GM21786 (cell line): Measurements from ENCODE around the gene HIPK2.

Source experiments
- ATAC-seq: cut with Tn5 transposase; IDR thresholded peaks from one replicate; pipeline ENCODE4 v1.9.1; 2021; ENCODE audit not compliant: unreplicated experiment

The HIPK2 gene

GRCh38 chr7:139777948-139778841 is at the start of gene HIPK2:
TSS of gene HIPK2 (minus strand) at chr7:139777998. CDS start at chr7:139777623, 375 bp downstream.
- ATAC-seq: peak; percentile 59

DNA sequence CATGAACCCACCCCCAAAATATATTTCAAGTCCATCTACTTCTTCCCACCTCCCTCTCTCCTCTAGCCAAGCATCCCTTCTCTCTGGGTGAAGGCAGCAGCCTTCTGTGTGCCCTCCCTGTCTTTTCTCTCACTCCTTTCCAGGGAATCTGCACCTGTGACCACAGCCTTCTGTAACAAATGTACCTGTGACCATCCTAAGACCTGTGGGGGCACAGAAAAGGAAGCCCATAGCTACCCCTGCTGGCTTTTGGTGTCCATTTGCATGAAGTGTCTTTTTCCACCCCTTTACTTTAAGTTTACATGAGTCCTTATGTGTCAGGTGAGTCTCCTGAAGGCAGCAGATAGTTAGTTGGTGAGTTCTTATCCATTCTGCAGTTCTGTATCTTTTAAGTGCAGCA is 49.2 kb upstream of the HIPK2 start:
- no peak for ATAC-seq

DNA sequence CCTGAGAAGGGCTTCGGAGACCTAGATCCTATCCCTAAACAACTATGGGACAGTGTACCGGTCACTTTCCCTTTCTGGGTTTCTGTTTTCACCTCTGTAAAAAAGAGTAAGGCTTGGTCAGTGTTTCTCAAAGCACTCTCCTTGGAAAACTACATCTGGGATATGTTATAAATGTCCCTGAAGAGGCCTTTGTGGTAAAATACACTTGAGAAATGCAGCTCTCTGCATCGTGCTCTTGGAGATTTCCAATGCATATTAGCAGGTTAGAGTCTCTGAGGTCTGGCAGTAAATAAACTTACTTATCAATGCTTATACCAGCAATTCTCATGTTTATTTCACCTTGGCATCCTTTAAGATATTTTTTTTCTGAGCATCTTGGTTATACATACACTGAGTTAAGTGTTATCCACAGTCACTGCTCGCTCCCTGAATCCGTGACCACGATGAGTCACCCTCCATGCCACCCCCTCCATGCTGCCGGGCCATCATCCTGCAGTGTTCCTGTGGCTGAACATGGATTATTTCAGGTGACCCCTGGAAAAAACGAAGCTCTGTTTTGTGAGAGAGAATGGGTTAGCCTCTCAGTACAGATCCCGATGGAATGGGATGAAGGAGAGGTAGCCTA is 48.0 kb upstream of the HIPK2 start:
- no peak for ATAC-seq

DNA sequence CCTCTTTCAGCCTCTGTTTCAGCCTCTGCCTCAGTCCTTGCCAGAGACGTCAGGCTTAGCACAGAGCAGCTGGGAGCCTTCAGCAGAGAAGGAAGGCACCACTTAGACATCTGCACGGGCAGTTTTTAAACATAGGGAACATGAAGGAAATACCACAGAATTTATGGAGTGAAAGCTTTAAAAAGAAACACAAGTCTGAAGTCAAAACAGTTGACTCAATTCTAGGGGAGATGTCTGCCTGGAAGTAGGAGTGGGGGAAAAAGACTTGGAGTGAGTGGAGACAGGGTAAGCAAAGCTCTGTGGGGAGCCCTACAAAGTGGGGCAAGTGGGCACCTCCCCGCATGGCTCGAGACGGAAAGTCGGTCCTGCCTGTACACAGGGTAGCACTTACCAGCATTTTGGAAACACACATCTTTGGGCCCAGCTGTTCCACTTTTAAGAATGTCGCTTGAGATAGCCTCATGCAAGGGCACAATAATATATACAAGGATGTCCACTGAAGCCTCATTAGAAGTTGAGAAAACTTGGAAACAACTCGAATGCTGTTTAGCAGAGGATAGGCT is 46.2 kb upstream of the HIPK2 start:
- no peak for ATAC-seq

- ATAC-seq: no peak
Measured at GRCh38 chr7:139822855-139823254, 45.1 kb upstream of the HIPK2 start.

DNA sequence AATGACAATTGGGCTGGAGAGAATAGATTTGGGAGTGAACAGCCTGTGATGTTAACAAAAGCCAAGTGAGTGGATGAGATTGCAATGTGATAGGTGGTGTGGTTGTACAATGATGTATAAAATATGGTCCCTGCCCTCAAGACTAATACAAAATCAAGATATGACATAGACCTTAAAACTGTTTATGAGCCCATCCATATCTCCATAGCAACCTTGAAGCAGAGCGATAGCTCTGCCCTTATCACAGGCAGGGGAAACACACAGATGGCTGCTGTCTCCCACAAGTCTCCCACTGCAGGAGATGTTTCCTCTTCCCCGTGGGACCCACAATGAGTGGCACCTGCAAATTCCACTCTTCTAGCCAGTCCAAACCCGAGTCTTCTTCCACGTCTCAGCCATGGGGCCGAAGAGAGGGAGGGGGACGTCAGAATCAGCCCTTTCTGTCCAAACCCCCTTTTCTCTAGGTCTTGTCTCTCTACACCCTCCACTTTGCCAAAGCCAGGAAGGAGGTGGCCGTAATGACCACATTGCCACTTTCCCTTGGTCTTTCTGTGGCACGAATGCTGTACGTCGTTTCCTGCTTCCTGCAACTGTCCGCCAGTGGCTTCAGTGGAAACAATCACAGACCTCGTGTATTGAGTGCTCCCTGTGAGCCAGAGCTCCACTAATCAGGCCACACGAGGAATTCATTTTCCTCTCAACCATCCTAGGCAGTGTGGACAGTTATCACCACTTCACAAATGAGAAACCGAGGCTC is 43.7 kb upstream of the HIPK2 start:
- no peak for ATAC-seq

- no peak for ATAC-seq
Measured at GRCh38 chr7:139820089-139820488, 42.3 kb upstream of the HIPK2 start.

- no peak for ATAC-seq
Measured at GRCh38 chr7:139817249-139817648, 39.5 kb upstream of the HIPK2 start.

GRCh38 chr7:139813689-139814088 is 35.9 kb upstream of the HIPK2 start:
- no peak for ATAC-seq

DNA sequence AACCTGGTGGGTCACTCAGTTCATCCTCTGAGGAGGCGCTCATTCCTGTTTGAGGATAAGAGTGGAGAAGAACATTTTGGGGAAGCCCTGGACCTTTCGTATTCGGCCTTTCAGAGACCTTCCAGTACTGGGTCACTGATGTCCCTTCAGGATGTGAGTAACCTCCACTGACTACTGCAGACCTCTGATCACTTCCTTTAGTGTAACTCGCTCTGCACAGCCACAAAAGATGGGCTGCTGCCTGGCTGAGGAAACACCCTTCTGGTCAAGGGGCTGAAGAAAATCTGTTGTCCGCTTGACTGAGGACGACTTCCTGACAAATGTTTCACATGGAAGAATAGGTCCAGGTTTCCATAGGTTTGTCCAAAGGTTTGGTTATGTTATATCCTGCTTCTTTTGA is 35.4 kb upstream of the HIPK2 start:
- no peak for ATAC-seq

DNA sequence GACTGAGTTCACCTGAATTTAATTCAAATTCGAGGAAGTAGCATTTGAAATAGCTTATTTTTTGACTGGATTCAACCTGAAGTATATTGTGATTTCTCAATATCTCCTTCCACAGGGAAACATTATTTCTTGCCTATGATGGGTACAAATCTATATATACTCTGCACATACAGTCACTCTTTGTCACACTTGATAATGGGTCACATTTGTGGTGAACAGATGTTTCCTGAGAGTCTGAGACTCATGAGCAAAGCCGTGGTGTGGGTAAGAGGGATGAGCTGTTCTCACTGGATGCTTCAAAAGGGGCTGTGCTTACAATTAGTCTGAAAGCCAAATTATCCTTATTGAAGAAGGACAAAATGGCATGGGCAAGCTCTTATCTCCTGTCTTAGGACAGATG is 33.3 kb upstream of the HIPK2 start:
- no peak for ATAC-seq

DNA sequence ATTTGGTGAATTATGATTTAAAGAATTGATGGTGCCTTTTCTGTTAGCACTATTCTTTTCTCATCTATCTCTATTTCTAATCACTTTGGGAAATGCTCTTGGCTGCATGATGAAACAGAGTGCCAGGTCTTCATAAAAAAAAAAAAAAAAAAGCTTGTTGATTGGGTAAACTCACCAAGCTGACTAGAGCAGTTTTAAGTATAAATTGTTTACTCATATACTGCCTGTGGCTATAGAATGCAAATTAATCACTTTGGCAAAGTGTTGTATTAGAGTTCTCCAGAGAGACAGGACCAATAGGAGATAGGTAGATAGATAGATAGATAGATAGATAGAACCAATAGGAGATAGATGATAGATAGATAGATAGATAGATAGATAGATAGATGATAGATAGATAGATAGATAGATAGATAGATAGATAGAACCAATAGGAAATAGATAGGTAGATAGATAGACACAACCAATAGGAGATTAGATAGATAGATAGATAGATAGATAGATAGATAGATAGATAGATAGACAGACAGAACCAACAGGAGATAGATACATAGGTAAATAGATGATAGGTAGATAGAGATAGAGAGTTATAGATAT is 31.1 kb upstream of the HIPK2 start:
- no peak for ATAC-seq

- ATAC-seq: no peak
Measured at GRCh38 chr7:139808427-139808826, 30.6 kb upstream of the HIPK2 start.

GRCh38 chr7:139807009-139807408 is 29.2 kb upstream of the HIPK2 start:
- no peak for ATAC-seq

DNA sequence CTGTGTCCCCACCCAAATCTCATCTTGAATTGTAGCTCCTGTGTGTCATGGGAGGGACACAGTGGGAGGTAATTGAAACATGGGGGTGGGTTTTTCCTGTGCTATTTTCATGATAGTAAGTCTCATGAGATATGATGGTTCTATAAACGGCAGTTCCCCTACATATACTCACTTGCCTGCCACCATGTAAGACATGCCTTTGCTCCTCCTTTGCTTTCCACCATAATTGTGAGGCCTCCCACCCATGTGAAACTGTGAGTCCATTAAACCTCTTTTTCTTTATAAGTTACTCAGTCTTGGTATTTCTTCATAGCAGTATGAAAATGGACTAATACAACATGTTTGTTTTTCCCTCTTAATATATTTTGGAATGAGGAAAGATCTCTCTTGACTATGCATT is 26.8 kb upstream of the HIPK2 start:
- ATAC-seq: no peak

- ATAC-seq: no peak
Measured at GRCh38 chr7:139799586-139799985, 21.8 kb upstream of the HIPK2 start.

DNA sequence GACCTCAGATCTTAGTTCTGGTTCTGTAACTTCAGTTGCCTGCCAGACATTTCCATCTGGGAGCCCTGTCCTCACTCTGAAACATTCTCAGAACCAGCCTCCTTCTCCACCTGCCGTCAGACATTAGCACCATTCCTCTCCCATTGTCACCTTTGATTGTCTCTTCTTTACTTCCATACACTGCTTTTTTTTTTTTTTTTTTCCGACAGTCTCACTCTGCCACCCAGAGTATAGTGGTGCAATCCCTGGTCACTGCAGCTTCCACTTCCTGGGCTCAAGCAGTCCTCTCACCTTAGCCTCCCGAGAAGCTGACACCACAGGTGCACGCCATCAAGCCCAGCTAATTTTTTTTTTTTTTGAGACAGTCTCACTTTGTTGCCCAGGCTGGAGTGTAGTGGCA is 21.1 kb upstream of the HIPK2 start:
- no peak for ATAC-seq

DNA sequence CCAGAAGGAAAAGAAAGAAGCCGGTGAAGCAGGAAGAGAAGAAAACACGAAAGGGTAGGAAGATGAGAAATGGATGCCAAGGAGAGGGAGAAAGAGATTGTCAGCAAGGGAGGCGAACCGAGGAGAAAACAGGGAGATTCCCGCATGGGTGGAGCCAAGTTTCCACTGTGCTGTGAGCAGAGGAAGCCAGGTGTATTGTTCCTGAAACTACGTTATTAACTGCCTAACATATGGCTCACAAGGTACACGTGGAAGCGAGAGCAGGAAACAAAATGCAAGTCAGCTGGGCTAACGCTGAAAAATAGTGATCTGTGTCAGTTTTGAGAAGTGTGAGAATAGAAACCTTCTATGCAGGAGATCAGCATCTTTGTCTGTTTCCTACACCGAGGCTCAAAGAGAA is 20.4 kb upstream of the HIPK2 start:
- peak; percentile 87 for ATAC-seq

- ATAC-seq: no peak
Measured at GRCh38 chr7:139797607-139798006, 19.8 kb upstream of the HIPK2 start.

DNA sequence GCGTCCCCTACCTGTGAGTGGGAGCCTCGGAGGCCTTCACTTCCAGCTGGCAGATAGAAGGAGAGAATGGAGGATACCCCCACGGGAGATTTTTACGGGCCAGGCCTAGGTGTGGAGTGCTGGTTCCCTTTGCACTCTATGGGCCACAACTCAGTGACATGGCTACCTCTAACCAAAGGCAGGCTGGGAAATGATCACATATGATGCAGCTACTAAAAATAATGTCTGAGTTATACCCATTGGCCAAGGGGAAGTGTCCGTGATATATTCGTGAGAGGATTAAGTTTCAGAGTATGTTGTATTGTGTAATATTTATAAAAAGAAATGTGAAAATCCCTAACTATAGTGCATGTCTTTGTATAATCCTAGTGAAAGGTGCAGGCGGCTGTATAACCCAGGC is 13.5 kb upstream of the HIPK2 start:
- no peak for ATAC-seq

DNA sequence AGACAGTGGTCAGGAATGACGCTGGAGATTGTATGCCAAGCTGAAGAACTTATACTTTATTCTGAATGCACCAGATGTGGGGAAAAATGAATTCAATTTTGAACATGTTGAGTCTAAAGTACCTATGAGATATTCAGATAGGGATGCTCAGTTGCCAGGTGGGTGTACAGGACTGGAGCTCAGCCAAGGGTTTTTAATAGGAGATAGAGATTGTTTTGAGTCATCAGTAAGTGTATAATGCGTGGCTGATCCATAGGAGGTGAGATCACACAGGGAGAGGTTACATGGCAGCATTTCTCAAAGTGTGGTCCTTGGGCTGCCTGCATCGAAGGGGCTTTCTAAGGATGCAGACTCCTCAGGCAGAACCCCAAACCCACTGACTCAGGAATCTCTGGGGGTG is 6.8 kb upstream of the HIPK2 start:
- no peak for ATAC-seq
